ENCODE measurements around the gene STAG2.

GRCh38 chrX:123962794-123963373, 1.4 kb downstream of the STAG2 start:
- TF ChIP-seq CTCF (IDR thresholded peaks at IDR 0.05) (no peak), EZH2 (IDR thresholded peaks at IDR 0.05) (no peak)

Measured in neural progenitor cell (in vitro differentiated cells).